HCT116 (cell line): ENCODE measurements around the gene TTC33. TPM values are rescaled to one million over a fixed set of nuclear protein-coding genes. Genes with fewer than 3 reads are reported as not detected.

ENCODE experiments used
- ATAC-seq: fragments of 200-7000 bp; cut with Tn5 transposase; 2 replicates; pipeline ENCODE4 v1.9.1; 2020; ENCODE audit warnings: mild to moderate bottlenecking, moderate library complexity
- BruUV-seq: library from RNA; stranded (reverse); fragments of 400-500 nt; replicated peaks from 2 replicates; lab custom pipeline; 2021; lab: Mats Ljungman, UMichigan
- CTCF ChIA-PET: fragments of 300-600 bp; sonication (Branson Sonifier 250); formaldehyde crosslinking; loops from one replicate; lab custom pipeline; 2021; ENCODE audit warnings: antibody characterized with exemption; lab: Charles Lee
- POLR2A ChIA-PET: fragments of 300-600, 350-600 bp; sonication (Branson Sonifier 250); formaldehyde crosslinking; loops from one replicate; lab custom pipeline; 2021; ENCODE audit warnings: antibody characterized with exemption; lab: Charles Lee
- RAD21 ChIA-PET, 2 experiments: fragments of 300-600 bp; sonication (Branson Sonifier 250); formaldehyde crosslinking; loops; one replicate each; lab custom pipeline; 2023; ENCODE audit warnings: low total read pairs in 2 of 2; ENCODE audit not compliant: uncharacterized antibody in 2 of 2, unreplicated experiment in 2 of 2, low non-redundant PET in 1 of 2; lab: Charles Lee
- DNase-seq: peaks from one replicate; pipeline ENCODE4 v3.0.0-alpha.2; 2010; ENCODE audit warnings: low read depth, low spot score
- H2AFZ ChIP-seq: fragments of 200-600 bp; shearing (Covaris generic), sonication (generic); 2 replicates; pipeline ENCODE4 v1.6.1; 2017; ENCODE audit warnings: low read depth, mixed run types, mixed read lengths, antibody characterized with exemption, low read length; ENCODE audit not compliant: poor library complexity, severe bottlenecking
- H3K27ac ChIP-seq: 2 replicates; pipeline ENCODE4 v1.5.1; 2012; ENCODE audit warnings: low read depth, low read length
- H3K27me3 ChIP-seq: fragments of 200-600 bp; sonication (generic); 2 replicates; pipeline ENCODE4 v1.6.1; 2016; ENCODE audit warnings: mixed run types, low read length, mixed read lengths; ENCODE audit not compliant: insufficient read depth
- H3K36me3 ChIP-seq, 2 experiments: fragments of 200-500 bp in 1 of 2; fragments of 200-600 bp in 1 of 2; sonication (Bioruptor generic) in 1 of 2; sonication (generic) in 1 of 2; 2 replicates each; pipeline versions ENCODE4 v1.5.1 to v1.6.1; 2014 to 2016; ENCODE audit warnings: low read length in 2 of 2, inconsistent platforms in 1 of 2, mixed read lengths in 1 of 2, mixed run types in 1 of 2; ENCODE audit not compliant: insufficient read depth in 2 of 2, control insufficient read depth in 1 of 2
- H3K4me1 ChIP-seq, 2 experiments: fragments of 200-600 bp in 1 of 2; sonication (generic) in 1 of 2; 2 replicates each; pipeline versions ENCODE4 v1.5.1 to v1.6.1; 2012 to 2017; ENCODE audit warnings: low read length in 2 of 2, inconsistent platforms in 1 of 2, mild to moderate bottlenecking in 1 of 2, mixed read lengths in 1 of 2, mixed run types in 1 of 2, moderate library complexity in 1 of 2; ENCODE audit not compliant: insufficient read depth in 2 of 2, control insufficient read depth in 1 of 2
- H3K4me2 ChIP-seq: fragments of 200-600 bp; sonication (generic); 2 replicates; pipeline ENCODE4 v1.6.1; 2017; ENCODE audit warnings: mixed run types, low read length, mixed read lengths
- H3K4me3 ChIP-seq, 2 experiments: fragments of 200-600 bp in 1 of 2; sonication (generic) in 1 of 2; replicated peaks in 1 of 2; 2 replicates each; pipeline ENCODE4 v1.5.1; 2011 to 2016; ENCODE audit warnings: low read length in 2 of 2, control low read depth in 1 of 2, low read depth in 1 of 2, mild to moderate bottlenecking in 1 of 2, mixed read lengths in 1 of 2, mixed run types in 1 of 2
- H3K79me2 ChIP-seq: fragments of 200-600 bp; sonication (generic); 2 replicates; pipeline ENCODE4 v1.6.1; 2017; ENCODE audit warnings: mild to moderate bottlenecking, mixed run types, low read length, moderate library complexity, mixed read lengths; ENCODE audit not compliant: insufficient read depth
- H3K9ac ChIP-seq: fragments of 200-600 bp; sonication (generic); 2 replicates; pipeline ENCODE4 v1.6.1; 2016; ENCODE audit warnings: low read length, mixed read lengths
- H3K9me2 ChIP-seq: fragments of 200-600 bp; sonication (generic), shearing (Covaris generic); 2 replicates; pipeline ENCODE4 v1.6.1; 2017; ENCODE audit warnings: mixed run types, mild to moderate bottlenecking, moderate library complexity; ENCODE audit not compliant: insufficient read depth
- H3K9me3 ChIP-seq, 2 experiments: fragments of 200-500 bp in 1 of 2; fragments of 200-600 bp in 1 of 2; sonication (Bioruptor generic) in 1 of 2; sonication (generic) in 1 of 2; 2 replicates each; pipeline ENCODE4 v1.6.1; 2014 to 2017; ENCODE audit warnings: low read length in 2 of 2, mixed read lengths in 2 of 2, inconsistent platforms in 1 of 2, low read depth in 1 of 2, mild to moderate bottlenecking in 1 of 2, mixed run types in 1 of 2, moderate library complexity in 1 of 2; ENCODE audit not compliant: control insufficient read depth in 1 of 2, insufficient read depth in 1 of 2
- H4K20me1 ChIP-seq: fragments of 200-600 bp; sonication (generic), shearing (Covaris generic); 2 replicates; pipeline ENCODE4 v1.6.1; 2017; ENCODE audit warnings: mixed run types, mild to moderate bottlenecking, moderate library complexity; ENCODE audit not compliant: insufficient read depth
- ATF3 ChIP-seq: IDR thresholded peaks from 2 replicates; pipeline ENCODE4 v1.6.1; 2012
- ELF1 ChIP-seq: IDR thresholded peaks from 2 replicates; pipeline ENCODE4 v1.6.1; 2012; ENCODE audit warnings: low read depth, borderline replicate concordance
- EZH2 ChIP-seq: fragments of 200-600 bp; sonication (generic); IDR thresholded peaks from 2 replicates; pipeline ENCODE4 v1.6.1; 2017; ENCODE audit warnings: antibody characterized with exemption, mixed run types
- FOSL1 ChIP-seq: IDR thresholded peaks from 2 replicates; pipeline ENCODE4 v1.6.1; 2012; ENCODE audit warnings: low read depth
- POLR2AphosphoS5 ChIP-seq: IDR thresholded peaks from 2 replicates; pipeline ENCODE4 v1.6.1; 2011; ENCODE audit warnings: mild to moderate bottlenecking, low read depth, low read length, moderate library complexity
- REST ChIP-seq: IDR thresholded peaks from 2 replicates; pipeline ENCODE4 v1.6.1; 2012; ENCODE audit warnings: low read depth
- SIN3A ChIP-seq: IDR thresholded peaks from 2 replicates; pipeline ENCODE4 v1.6.1; 2012; ENCODE audit warnings: low read depth
- SRF ChIP-seq: IDR thresholded peaks from 2 replicates; pipeline ENCODE4 v1.6.1; 2012; ENCODE audit warnings: low read depth
- TCF7L2 ChIP-seq: IDR thresholded peaks from 2 replicates; pipeline ENCODE4 v1.7.0; 2011; ENCODE audit warnings: borderline replicate concordance, inconsistent platforms; ENCODE audit not compliant: insufficient read depth, insufficient read length; ENCODE audit errors: extremely low read depth
- ZNF274 ChIP-seq: fragments of 200-500 bp; sonication (Bioruptor generic); IDR thresholded peaks from 2 replicates; pipeline ENCODE4 v1.6.1; 2014; ENCODE audit warnings: mild to moderate bottlenecking, low read depth, low read length, inconsistent platforms
- intact Hi-C: fragments of 100-400 bp; cut with micrococcal nuclease; formaldehyde crosslinking; loops from 2 replicates; pipeline ENCODE4 v1.10.0; 2022
- total RNA-seq: library from RNA; stranded (reverse); gene quantifications from one replicate; pipeline ENCODE4 v1.2.1, GENCODE V29; 2021; ENCODE audit not compliant: unreplicated experiment
- TF ChIP-seq, protein P1 (sequence below): IDR thresholded peaks from 2 replicates; pipeline ENCODE4 v1.6.1; 2012
- TF ChIP-seq, protein P2 (sequence below), 3 experiments: fragments of 200-600 bp in 1 of 3; sonication (generic) in 1 of 3; IDR thresholded peaks in 2 of 3; conservative IDR thresholded peaks in 1 of 3; 2 replicates each; pipeline ENCODE4 v1.5.1; 2012 to 2017; ENCODE audit warnings: low read depth in 2 of 3, low read length in 2 of 3, antibody characterized with exemption in 1 of 3, borderline replicate concordance in 1 of 3, control low read depth in 1 of 3, mild to moderate bottlenecking in 1 of 3, mixed read lengths in 1 of 3, mixed run types in 1 of 3, moderate library complexity in 1 of 3; ENCODE audit not compliant: insufficient read depth in 1 of 3

The TTC33 gene
- total RNA-seq, 1 experiment from 2014 or later, result 14.5 TPM

DNA sequence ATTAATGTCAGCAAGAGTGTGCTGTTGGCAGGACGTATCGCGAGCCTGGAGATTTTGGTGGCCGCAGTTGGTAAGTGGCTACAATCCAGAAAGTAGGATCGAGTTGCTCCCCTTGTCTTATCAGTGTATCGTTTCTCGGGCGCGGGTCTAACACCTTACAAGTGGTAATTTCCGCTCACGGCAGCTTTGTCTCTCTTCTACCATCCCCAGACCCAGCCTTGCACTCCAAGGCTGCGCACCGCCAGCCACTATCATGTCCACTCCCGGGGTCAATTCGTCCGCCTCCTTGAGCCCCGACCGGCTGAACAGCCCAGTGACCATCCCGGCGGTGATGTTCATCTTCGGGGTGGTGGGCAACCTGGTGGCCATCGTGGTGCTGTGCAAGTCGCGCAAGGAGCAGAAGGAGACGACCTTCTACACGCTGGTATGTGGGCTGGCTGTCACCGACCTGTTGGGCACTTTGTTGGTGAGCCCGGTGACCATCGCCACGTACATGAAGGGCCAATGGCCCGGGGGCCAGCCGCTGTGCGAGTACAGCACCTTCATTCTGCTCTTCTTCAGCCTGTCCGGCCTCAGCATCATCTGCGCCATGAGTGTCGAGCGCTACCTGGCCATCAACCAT is 74.9 kb downstream of the TTC33 start:
- Histone ChIP-seq H3K36me3 (no peaks in the 10 kb centered on the region), H3K27me3 (no peaks in the 10 kb centered on the region), H3K4me1 (peaks cover 19 to 33% of the 10 kb centered on the region in 2 experiments), H3K9ac (no peak overlapping the region), H3K4me2 (peak overlapping the region; percentile 73), H3K27ac (no peak overlapping the region), H3K9me3 (no peaks in the 10 kb centered on the region)
- DNase-seq, result no peak
- POLR2A ChIA-PET, result no interaction called here
- RAD21 ChIA-PET, result no interaction called here
- no peak for TF ChIP-seq ELF1
- TF ChIP-seq POLR2AphosphoS5, result no peak
- TF ChIP-seq, protein P1, sequence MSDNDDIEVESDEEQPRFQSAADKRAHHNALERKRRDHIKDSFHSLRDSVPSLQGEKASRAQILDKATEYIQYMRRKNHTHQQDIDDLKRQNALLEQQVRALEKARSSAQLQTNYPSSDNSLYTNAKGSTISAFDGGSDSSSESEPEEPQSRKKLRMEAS, result no peak
- TF ChIP-seq EZH2, result no peak
- no peak for TF ChIP-seq TCF7L2
- no peak for TF ChIP-seq REST
- no peak for TF ChIP-seq SIN3A
- TF ChIP-seq, protein P2, sequence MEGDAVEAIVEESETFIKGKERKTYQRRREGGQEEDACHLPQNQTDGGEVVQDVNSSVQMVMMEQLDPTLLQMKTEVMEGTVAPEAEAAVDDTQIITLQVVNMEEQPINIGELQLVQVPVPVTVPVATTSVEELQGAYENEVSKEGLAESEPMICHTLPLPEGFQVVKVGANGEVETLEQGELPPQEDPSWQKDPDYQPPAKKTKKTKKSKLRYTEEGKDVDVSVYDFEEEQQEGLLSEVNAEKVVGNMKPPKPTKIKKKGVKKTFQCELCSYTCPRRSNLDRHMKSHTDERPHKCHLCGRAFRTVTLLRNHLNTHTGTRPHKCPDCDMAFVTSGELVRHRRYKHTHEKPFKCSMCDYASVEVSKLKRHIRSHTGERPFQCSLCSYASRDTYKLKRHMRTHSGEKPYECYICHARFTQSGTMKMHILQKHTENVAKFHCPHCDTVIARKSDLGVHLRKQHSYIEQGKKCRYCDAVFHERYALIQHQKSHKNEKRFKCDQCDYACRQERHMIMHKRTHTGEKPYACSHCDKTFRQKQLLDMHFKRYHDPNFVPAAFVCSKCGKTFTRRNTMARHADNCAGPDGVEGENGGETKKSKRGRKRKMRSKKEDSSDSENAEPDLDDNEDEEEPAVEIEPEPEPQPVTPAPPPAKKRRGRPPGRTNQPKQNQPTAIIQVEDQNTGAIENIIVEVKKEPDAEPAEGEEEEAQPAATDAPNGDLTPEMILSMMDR (IDR thresholded peaks at IDR 0.05 in 2 of 3, conservative IDR thresholded peaks at IDR 0.05 in 1 of 3; ENCODE audit: borderline replicate concordance in 1 of 3, insufficient read depth in 1 of 3, low read depth in 2 of 3, low read length in 2 of 3), result no peak
- TF ChIP-seq ZNF274, result no peak
- TF ChIP-seq ATF3, result no peak
- no peak for TF ChIP-seq SRF
- no peak for TF ChIP-seq FOSL1
- TF ChIP-seq, all 23 proteins: peak for 0
- H2AFZ ChIP-seq, result no peak overlapping the region
- H3K9me2 ChIP-seq, result no peaks in the 10 kb centered on the region
- H3K79me2 ChIP-seq, result no peaks in the 10 kb centered on the region
- ATAC-seq, result no peak
- no TSS peak for BruUV-seq
- CTCF ChIA-PET, result no interaction called here
- H3K4me3 ChIP-seq, result no peak overlapping the region
- intact Hi-C loops, result no loop called here
- no peaks in the 10 kb centered on the region for H4K20me1 ChIP-seq
